Activated CD4-positive, alpha-beta T cell treated with anti-CD3 and anti-CD28 coated beads, Interleukin-2, amount 10 ng/mL, durations not matched to agents 7 days and 5 days (primary cell): ENCODE measurements around the gene HOXC5. TPM values are rescaled to one million over a fixed set of nuclear protein-coding genes. Genes with fewer than 3 reads are reported as not detected.

Source experiments
- CTCF ChIA-PET: fragments of 350-600 bp; sonication (Branson Sonifier 250); formaldehyde crosslinking; loops from one replicate; lab custom pipeline; 2021; ENCODE audit warnings: antibody characterized with exemption; lab: Charles Lee
- POLR2A ChIA-PET: fragments of 350-600 bp; sonication (Branson Sonifier 250); formaldehyde crosslinking; loops from one replicate; lab custom pipeline; 2021; ENCODE audit warnings: antibody characterized with exemption; lab: Charles Lee
- DNase-seq: peaks from one replicate; pipeline ENCODE4 v3.0.0-alpha.2; 2020
- H3K27ac Mint-ChIP-seq: one replicate; pipeline ENCODE4 v1.8.0; 2021; ENCODE audit warnings: mild to moderate bottlenecking, moderate library complexity, mixed read lengths
- H3K27me3 Mint-ChIP-seq: one replicate; pipeline ENCODE4 v1.8.0; 2021; ENCODE audit warnings: mixed read lengths
- H3K36me3 Mint-ChIP-seq: one replicate; pipeline ENCODE4 v1.8.0; 2021; ENCODE audit warnings: low read depth, mixed read lengths
- H3K4me1 Mint-ChIP-seq: one replicate; pipeline ENCODE4 v1.8.0; 2021; ENCODE audit warnings: mixed read lengths
- H3K4me3 Mint-ChIP-seq: one replicate; pipeline ENCODE4 v1.8.0; 2021; ENCODE audit warnings: mild to moderate bottlenecking, moderate library complexity, mixed read lengths
- H3K9me3 Mint-ChIP-seq: one replicate; pipeline ENCODE4 v1.8.0; 2021; ENCODE audit warnings: mixed read lengths
- total RNA-seq, 2 experiments: library from RNA; stranded (reverse); gene quantifications; one replicate each; pipeline ENCODE4 v1.2.3, GENCODE V29; 2021

The HOXC5 gene
- total RNA-seq, 2 experiments from 2014 or later = not detected

- ChIA-PET POLR2A (no interaction called here), CTCF (interaction anchor here (0.6 to 4.6 kb wide), 21 partner anchors 12 to 210 kb away, joined by 3 to 33 read pairs (median 4); partner anchors contain the start of genes HOXC10, HOXC5 and SMUG1)
- Mint-ChIP-seq H3K4me1 (peaks cover 24% of the 10 kb centered on the region), H3K27ac (no peak overlapping the region), H3K4me3 (no peak overlapping the region), H3K36me3 (peaks cover 1% of the 10 kb centered on the region), H3K9me3 (no peaks in the 10 kb centered on the region), H3K27me3 (peaks cover 96% of the 10 kb centered on the region)
- no peak for DNase-seq
Observed at GRCh38 chr12:54005531-54005852, 27.4 kb upstream of the HOXC5 start.

- H3K36me3 Mint-ChIP-seq = peaks cover 1% of the 10 kb centered on the region
- H3K4me1 Mint-ChIP-seq = peaks cover 24% of the 10 kb centered on the region
- no peaks in the 10 kb centered on the region for H3K9me3 Mint-ChIP-seq
- H3K4me3 Mint-ChIP-seq = peak overlapping the region; percentile 67
- peak; percentile 84 for DNase-seq
- ChIA-PET POLR2A (no interaction called here), CTCF (interaction anchor here (0.6 to 4.6 kb wide), 24 partner anchors 8 to 209 kb away, joined by 3 to 33 read pairs (median 4); partner anchors contain the start of genes HOXC10, HOXC5 and SMUG1)
- H3K27ac Mint-ChIP-seq = no peak overlapping the region
- H3K27me3 Mint-ChIP-seq = peaks cover 94% of the 10 kb centered on the region
Observed at GRCh38 chr12:54005853-54006558, 26.8 kb upstream of the HOXC5 start.

GRCh38 chr12:54006559-54007220 lies 26.2 kb upstream of the HOXC5 start:
- POLR2A ChIA-PET = no interaction called here
- peaks cover 26% of the 10 kb centered on the region for H3K4me1 Mint-ChIP-seq
- CTCF ChIA-PET = interaction anchor here (0.6 to 4.6 kb wide), 15 partner anchors 8 to 208 kb away, joined by 3 to 33 read pairs (median 5); partner anchors contain the start of genes HOXC5 and SMUG1
- DNase-seq = no peak
- H3K4me3 Mint-ChIP-seq = peak overlapping the region; percentile 67
- no peak overlapping the region for H3K27ac Mint-ChIP-seq
- no peaks in the 10 kb centered on the region for H3K9me3 Mint-ChIP-seq
- peaks cover 1% of the 10 kb centered on the region for H3K36me3 Mint-ChIP-seq
- H3K27me3 Mint-ChIP-seq = peaks cover 94% of the 10 kb centered on the region

GRCh38 chr12:54007538-54008259 lies 25.2 kb upstream of the HOXC5 start:
- peaks cover 94% of the 10 kb centered on the region for H3K27me3 Mint-ChIP-seq
- no peak overlapping the region for H3K27ac Mint-ChIP-seq
- ChIA-PET CTCF (interaction anchor here (0.6 to 4.6 kb wide), 10 partner anchors 16 to 200 kb away, joined by 3 to 33 read pairs (median 7); partner anchors contain the start of genes HOXC10, HOXC5 and SMUG1), POLR2A (no interaction called here)
- H3K4me3 Mint-ChIP-seq = no peak overlapping the region
- H3K9me3 Mint-ChIP-seq = no peaks in the 10 kb centered on the region
- peaks cover 23% of the 10 kb centered on the region for H3K4me1 Mint-ChIP-seq
- DNase-seq = no peak
- peaks cover 1% of the 10 kb centered on the region for H3K36me3 Mint-ChIP-seq

- H3K27me3 Mint-ChIP-seq = peaks cover 94% of the 10 kb centered on the region
- no peak overlapping the region for H3K27ac Mint-ChIP-seq
- H3K9me3 Mint-ChIP-seq = no peaks in the 10 kb centered on the region
- ChIA-PET POLR2A (no interaction called here), CTCF (interaction anchor here (0.6 to 3.2 kb wide), 9 partner anchors 17 to 200 kb away, joined by 3 to 16 read pairs (median 4); partner anchors contain the start of genes HOXC10 and HOXC5)
- DNase-seq = no peak
- H3K36me3 Mint-ChIP-seq = peaks cover 1% of the 10 kb centered on the region
- H3K4me3 Mint-ChIP-seq = no peak overlapping the region
- peaks cover 22% of the 10 kb centered on the region for H3K4me1 Mint-ChIP-seq
Observed at GRCh38 chr12:54008260-54008552, 24.6 kb upstream of the HOXC5 start.

GRCh38 chr12:54009171-54010052 lies 23.4 kb upstream of the HOXC5 start:
- Mint-ChIP-seq H3K27ac (peak overlapping the region; percentile 46), H3K4me3 (no peak overlapping the region), H3K36me3 (no peaks in the 10 kb centered on the region), H3K4me1 (peaks cover 22% of the 10 kb centered on the region), H3K27me3 (peaks cover 93% of the 10 kb centered on the region), H3K9me3 (no peaks in the 10 kb centered on the region)
- ChIA-PET CTCF (interaction anchor here (0.6 to 2.1 kb wide), 8 partner anchors 23 to 207 kb away, joined by 3 to 10 read pairs (median 4); partner anchors contain the start of gene HOXC5), POLR2A (no interaction called here)
- no peak for DNase-seq

- DNase-seq = no peak
- peaks cover 94% of the 10 kb centered on the region for H3K27me3 Mint-ChIP-seq
- H3K9me3 Mint-ChIP-seq = no peaks in the 10 kb centered on the region
- no peaks in the 10 kb centered on the region for H3K36me3 Mint-ChIP-seq
- CTCF ChIA-PET = interaction anchor here (0.7 to 1.7 kb wide), 4 partner anchors 22 to 447 kb away, joined by 3 to 5 read pairs (median 4); partner anchors contain the start of gene HOXC5
- no peak overlapping the region for H3K27ac Mint-ChIP-seq
- no peak overlapping the region for H3K4me3 Mint-ChIP-seq
- POLR2A ChIA-PET = no interaction called here
- H3K4me1 Mint-ChIP-seq = peaks cover 29% of the 10 kb centered on the region
Observed at GRCh38 chr12:54010053-54010971, 22.5 kb upstream of the HOXC5 start.

GRCh38 chr12:54010972-54011664 lies 21.7 kb upstream of the HOXC5 start:
- peaks cover 94% of the 10 kb centered on the region for H3K27me3 Mint-ChIP-seq
- ChIA-PET CTCF (interaction anchor here (0.5 to 1.2 kb wide), 3 partner anchors 21 to 446 kb away, joined by 3 to 5 read pairs (median 4); partner anchors contain the start of gene HOXC5), POLR2A (no interaction called here)

GRCh38 chr12:54011665-54012532 lies 21.0 kb upstream of the HOXC5 start:
- CTCF ChIA-PET = interaction anchor here (0.5 to 1.2 kb wide), 4 partner anchors 20 to 481 kb away, joined by 3 to 5 read pairs (median 4); partner anchors contain the start of gene HOXC5
- Mint-ChIP-seq H3K36me3 (no peaks in the 10 kb centered on the region), H3K9me3 (no peaks in the 10 kb centered on the region), H3K27ac (no peak overlapping the region), H3K4me1 (peaks cover 16% of the 10 kb centered on the region), H3K4me3 (no peak overlapping the region), H3K27me3 (peaks cover 92% of the 10 kb centered on the region)
- POLR2A ChIA-PET = no interaction called here
- DNase-seq = no peak

More at GRCh38 chr12:54010972-54011664, 21.7 kb upstream of the HOXC5 start:
- H3K36me3 Mint-ChIP-seq = no peaks in the 10 kb centered on the region
- H3K4me3 Mint-ChIP-seq = no peak overlapping the region
- H3K9me3 Mint-ChIP-seq = no peaks in the 10 kb centered on the region
- DNase-seq = no peak
- peak overlapping the region; percentile 21 for H3K27ac Mint-ChIP-seq
- peaks cover 22% of the 10 kb centered on the region for H3K4me1 Mint-ChIP-seq
